Esophagus muscularis mucosa (tissue), 3 donors: ENCODE results near the gene AUTS2.

ENCODE experiments used
- CTCF ChIP-seq, 3 experiments: fragments of 200-600 bp in 2 of 3; fragments of 450-650 bp in 1 of 3; sonication (generic) in 2 of 3; IDR thresholded peaks; one replicate each; pipeline ENCODE4 v1.5.1; 2017 to 2019; ENCODE audit warnings: antibody characterized with exemption in 3 of 3, mild to moderate bottlenecking in 2 of 3, moderate library complexity in 1 of 3
- POLR2A ChIP-seq: fragments of 450-650 bp; IDR thresholded peaks from one replicate; pipeline ENCODE4 v1.6.1; 2017; ENCODE audit warnings: antibody characterized with exemption, moderate library complexity, mild to moderate bottlenecking, low read depth
- POLR2AphosphoS5 ChIP-seq, 2 donors: sonication (generic); formaldehyde crosslinking; IDR thresholded peaks; one replicate each; pipeline ENCODE4 v1.6.1; 2017; ENCODE audit warnings: antibody characterized with exemption in 2 of 2

GRCh38 chr7:70159121-70159520, 560.8 kb downstream of the AUTS2 start:
- TF ChIP-seq POLR2A: no peak
- TF ChIP-seq CTCF (IDR thresholded peaks at IDR 0.05): no peak
- TF ChIP-seq POLR2AphosphoS5 (IDR thresholded peaks at IDR 0.05): no peak
